ENCODE data around the gene ATXN7L3.

ATXN7L3 gene

GRCh38 chr17:44187131-44187899 is 12.4 kb downstream of the ATXN7L3 start:
- no peak for TF ChIP-seq CTCF (IDR thresholded peaks at IDR 0.05; ENCODE audit: insufficient read depth, low read length, poor library complexity, severe bottlenecking)
- peak overlapping the region; percentile 99 for H3K4me3 ChIP-seq (replicated peaks; ENCODE audit: low read depth, low read length)
- peaks cover 12% of the 10 kb centered on the region for H3K36me3 ChIP-seq (ENCODE audit: control insufficient read depth, insufficient read depth, low read length)
- DNase-seq (ENCODE audit: extremely low read depth, insufficient read length), result no peak
- H3K27me3 ChIP-seq (replicated peaks; ENCODE audit: control insufficient read depth, insufficient read depth, low read length), result no peaks in the 10 kb centered on the region

GRCh38 chr17:44186307-44187130 is 13.2 kb downstream of the ATXN7L3 start, which contains the start of gene TMUB2:
TSS of gene TMUB2 (plus strand) at chr17:44186972. CDS start at chr17:44187709, 737 bp downstream.
- DNase-seq (ENCODE audit: extremely low read depth, insufficient read length), result peak; percentile 99
- TF ChIP-seq CTCF (IDR thresholded peaks at IDR 0.05; ENCODE audit: insufficient read depth, low read length, poor library complexity, severe bottlenecking), result no peak
- Histone ChIP-seq H3K4me3 (replicated peaks; ENCODE audit: low read depth, low read length) (peak within 1 kb of the TSS; percentile 99), H3K27me3 (replicated peaks; ENCODE audit: control insufficient read depth, insufficient read depth, low read length) (no peaks in the 10 kb centered on the region), H3K36me3 (ENCODE audit: control insufficient read depth, insufficient read depth, low read length) (peaks cover 16% of the 10 kb centered on the region)

- H3K27me3 ChIP-seq (replicated peaks; ENCODE audit: control insufficient read depth, insufficient read depth, low read length), result no peaks in the 10 kb centered on the region
- H3K36me3 ChIP-seq (ENCODE audit: control insufficient read depth, insufficient read depth, low read length), result peaks cover 8% of the 10 kb centered on the region
- no peak for DNase-seq (ENCODE audit: extremely low read depth, insufficient read length)
- TF ChIP-seq CTCF (IDR thresholded peaks at IDR 0.05; ENCODE audit: insufficient read depth, low read length, poor library complexity, severe bottlenecking), result no peak
- no peak overlapping the region for H3K4me3 ChIP-seq (replicated peaks; ENCODE audit: low read depth, low read length)
Observed at GRCh38 chr17:44184212-44184810, 15.4 kb downstream of the ATXN7L3 start.

- peaks cover 6% of the 10 kb centered on the region for H3K36me3 ChIP-seq (ENCODE audit: control insufficient read depth, insufficient read depth, low read length)
- H3K4me3 ChIP-seq (replicated peaks; ENCODE audit: low read depth, low read length), result no peak overlapping the region
- TF ChIP-seq CTCF (IDR thresholded peaks at IDR 0.05; ENCODE audit: insufficient read depth, low read length, poor library complexity, severe bottlenecking), result no peak
- H3K27me3 ChIP-seq (replicated peaks; ENCODE audit: control insufficient read depth, insufficient read depth, low read length), result no peaks in the 10 kb centered on the region
- no peak for DNase-seq (ENCODE audit: extremely low read depth, insufficient read length)
Observed at GRCh38 chr17:44183024-44183423, 16.7 kb downstream of the ATXN7L3 start.

- no peaks in the 10 kb centered on the region for H3K27me3 ChIP-seq (replicated peaks; ENCODE audit: control insufficient read depth, insufficient read depth, low read length)
- TF ChIP-seq CTCF (IDR thresholded peaks at IDR 0.05; ENCODE audit: insufficient read depth, low read length, poor library complexity, severe bottlenecking), result no peak
- H3K4me3 ChIP-seq (replicated peaks; ENCODE audit: low read depth, low read length), result no peak overlapping the region
- DNase-seq (ENCODE audit: extremely low read depth, insufficient read length), result no peak
- peaks cover 12% of the 10 kb centered on the region for H3K36me3 ChIP-seq (ENCODE audit: control insufficient read depth, insufficient read depth, low read length)
Observed at GRCh38 chr17:44178133-44178532, 21.6 kb downstream of the ATXN7L3 start.
